Measurements from ENCODE around the gene ABCC10.
"Not testable (repeated sequence)": the region's sequence is repeated elsewhere in the genome, so short reads cannot be mapped to it uniquely, and the experiment has no call there.

The ABCC10 gene

GRCh38 chr6:43445576-43445975 is 18.2 kb downstream of the ABCC10 start:
- FAIRE-seq, result no peak

GRCh38 chr6:43447604-43448003 is 20.3 kb downstream of the ABCC10 start:
- FAIRE-seq, result no peak

GRCh38 chr6:43448916-43449315 is 21.6 kb downstream of the ABCC10 start:
- FAIRE-seq, result no peak

- FAIRE-seq, result no peak
Observed at GRCh38 chr6:43450699-43451131, 23.4 kb downstream of the ABCC10 start.

GRCh38 chr6:43451348-43451747 is 24.0 kb downstream of the ABCC10 start:
- FAIRE-seq, result no peak

- no peak for FAIRE-seq
Observed at GRCh38 chr6:43451939-43452338, 24.6 kb downstream of the ABCC10 start.

GRCh38 chr6:43452896-43453295 is 25.6 kb downstream of the ABCC10 start:
- no peak for FAIRE-seq

GRCh38 chr6:43453831-43454230 is 26.5 kb downstream of the ABCC10 start:
- FAIRE-seq, result no peak

GRCh38 chr6:43454290-43454695 is 27.0 kb downstream of the ABCC10 start:
- FAIRE-seq, result no peak

GRCh38 chr6:43454696-43455530 is 27.6 kb downstream of the ABCC10 start:
- FAIRE-seq, result no peak

- FAIRE-seq, result no peak
Observed at GRCh38 chr6:43455531-43456428, 28.4 kb downstream of the ABCC10 start, which contains the start of gene DLK2. DLK2 (minus strand) TSS chr6:43455548; CDS start chr6:43454825, 723 bp downstream.

- no peak for FAIRE-seq
Observed at GRCh38 chr6:43457643-43458042, 30.3 kb downstream of the ABCC10 start.

- FAIRE-seq, result not testable (repeated sequence)
Observed at GRCh38 chr6:43458154-43458553, 30.8 kb downstream of the ABCC10 start.

GRCh38 chr6:43459535-43459934 is 32.2 kb downstream of the ABCC10 start:
- FAIRE-seq, result no peak

GRCh38 chr6:43460032-43460431 is 32.7 kb downstream of the ABCC10 start:
- FAIRE-seq, result no peak

GRCh38 chr6:43461936-43462335 is 34.6 kb downstream of the ABCC10 start:
- no peak for FAIRE-seq

- no peak for FAIRE-seq
Observed at GRCh38 chr6:43464337-43464736, 37.0 kb downstream of the ABCC10 start.

- FAIRE-seq, result no peak
Observed at GRCh38 chr6:43465948-43466347, 38.6 kb downstream of the ABCC10 start.

GRCh38 chr6:43467265-43467664 is 39.9 kb downstream of the ABCC10 start:
- not testable (repeated sequence) for FAIRE-seq

- FAIRE-seq, result no peak
Observed at GRCh38 chr6:43467752-43468151, 40.4 kb downstream of the ABCC10 start.

- no peak for FAIRE-seq
Observed at GRCh38 chr6:43468240-43468639, 40.9 kb downstream of the ABCC10 start.

GRCh38 chr6:43468748-43469681 is 41.7 kb downstream of the ABCC10 start:
- FAIRE-seq, result no peak
